GM13976 (cell line): ENCODE data around the gene CAPN14.

ENCODE experiments used
- DNase-seq: peaks from one replicate; pipeline ENCODE4 v3.0.0; 2012; ENCODE audit warnings: low spot score
- CTCF ChIP-seq: IDR thresholded peaks from 2 replicates; pipeline ENCODE4 v1.5.1; 2012; ENCODE audit warnings: borderline replicate concordance, mild to moderate bottlenecking; ENCODE audit not compliant: insufficient read depth; ENCODE audit errors: extremely low read depth, missing control alignments, control extremely low read depth
- in situ Hi-C: fragments of 300-500 bp; cut with MboI; formaldehyde crosslinking; loops from one replicate; pipeline ENCODE4 v1.12.0; 2022; ENCODE audit warnings: low sequenced_read_pairs, mixed read lengths, inconsistent platforms; ENCODE audit not compliant: unreplicated experiment

The CAPN14 gene

GRCh38 chr2:31217465-31218200 lies at the start of gene CAPN14:
Gene CAPN14 (minus strand): TSS chr2:31217515. CDS start chr2:31205447, 12,068 bp downstream.
- in situ Hi-C loops, result no loop called here

GRCh38 chr2:31266804-31267203 lies 49.5 kb upstream of the CAPN14 start:
- in situ Hi-C loops, result no loop called here
- DNase-seq, result no peak
- no peak for TF ChIP-seq CTCF

More at GRCh38 chr2:31217465-31218200, at the start of gene CAPN14:
- TF ChIP-seq CTCF, result no peak
- DNase-seq, result no peak

- TF ChIP-seq CTCF, result no peak
- in situ Hi-C loops, result no loop called here
- DNase-seq, result no peak
Observed at GRCh38 chr2:31265234-31265633, 47.9 kb upstream of the CAPN14 start.

- no peak for TF ChIP-seq CTCF
- no peak for DNase-seq
- in situ Hi-C loops, result no loop called here
Observed at GRCh38 chr2:31263636-31264190, 46.4 kb upstream of the CAPN14 start.

- no peak for DNase-seq
- TF ChIP-seq CTCF, result no peak
- in situ Hi-C loops, result no loop called here
Observed at GRCh38 chr2:31260870-31261269, 43.6 kb upstream of the CAPN14 start.

- in situ Hi-C loops, result no loop called here
- DNase-seq, result no peak
- TF ChIP-seq CTCF, result no peak
Observed at GRCh38 chr2:31259075-31259474, 41.8 kb upstream of the CAPN14 start.
